NCI-H2081 treated with DMSO at 0.1 percent for 48 hours (cell line): Measurements from ENCODE around the gene GPN2.
"Not testable (repeated sequence)": the region's sequence is repeated elsewhere in the genome, so short reads cannot be mapped to it uniquely, and the experiment has no call there.

Experiments
- DNase-seq: peaks from one replicate; lab custom pipeline; 2025; lab: John Stamatoyannopoulos, UW

The GPN2 gene

GRCh38 chr1:26857473-26858060, 32.5 kb downstream of the GPN2 start:
- DNase-seq, result no peak

- DNase-seq, result no peak
Measured at GRCh38 chr1:26856604-26857469, 33.2 kb downstream of the GPN2 start.

- DNase-seq, result no peak
Measured at GRCh38 chr1:26856181-26856580, 33.9 kb downstream of the GPN2 start.

GRCh38 chr1:26855636-26856035, 34.4 kb downstream of the GPN2 start:
- DNase-seq, result no peak

DNA sequence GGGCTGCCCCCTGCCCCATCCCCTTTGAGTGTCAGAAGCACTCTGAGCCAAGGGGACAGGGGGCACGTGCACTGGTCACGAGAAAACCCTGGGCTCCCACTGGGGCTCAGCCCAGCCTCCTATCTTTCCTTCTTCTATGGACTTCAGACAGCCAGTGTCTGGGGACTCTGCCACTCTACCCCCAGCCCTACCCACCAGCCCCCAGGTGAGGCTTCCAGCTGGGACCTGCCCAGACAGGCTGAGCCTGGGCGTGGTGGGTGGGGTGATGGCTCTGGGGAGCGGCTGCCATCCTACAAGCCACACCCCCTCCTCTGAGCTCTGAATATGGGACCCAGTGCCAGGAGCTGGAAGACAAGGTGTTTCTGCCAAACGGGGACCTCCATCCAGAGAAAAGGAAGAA, 35.2 kb downstream of the GPN2 start:
- no peak for DNase-seq

DNA sequence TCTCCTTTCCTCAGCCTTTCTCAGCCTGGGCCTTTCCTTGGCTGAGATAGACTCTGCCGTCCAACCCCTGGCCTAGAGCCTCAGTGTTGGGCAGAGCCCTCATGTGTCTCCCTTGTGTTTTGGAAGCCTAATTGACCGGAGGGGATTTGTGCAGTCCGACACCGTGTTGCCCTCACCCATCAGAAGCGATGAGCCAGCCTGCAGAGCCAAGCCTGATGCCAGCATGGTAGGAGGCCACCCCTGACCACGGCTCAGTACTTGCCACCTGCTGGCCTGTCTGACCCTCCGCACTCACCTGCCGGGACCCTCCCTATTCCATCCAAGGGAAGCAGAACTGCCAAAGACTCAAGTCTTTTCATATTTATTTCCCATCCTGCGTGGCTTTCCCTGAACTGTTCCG, 36.5 kb downstream of the GPN2 start:
- DNase-seq, result no peak

- no peak for DNase-seq
Measured at GRCh38 chr1:26853156-26853555, 36.9 kb downstream of the GPN2 start.

DNA sequence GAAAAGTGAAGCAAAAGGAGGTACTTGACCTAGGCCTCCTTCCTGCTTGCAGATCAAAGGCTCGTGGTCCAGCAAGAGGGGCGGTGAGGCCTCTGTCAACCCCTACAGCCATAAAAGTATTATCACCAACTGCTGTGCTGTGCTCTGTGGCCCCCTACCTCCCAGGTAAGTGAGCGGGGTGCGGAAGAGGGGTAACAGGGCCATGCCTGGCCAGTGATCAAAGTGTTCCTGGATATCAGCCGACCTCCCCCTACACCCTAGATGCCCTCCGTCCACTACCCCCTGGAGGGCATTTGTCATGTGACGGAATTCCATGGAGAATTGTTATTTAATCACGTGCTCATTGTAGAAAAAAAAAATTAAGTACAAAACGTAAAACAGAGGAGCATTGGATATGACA, 37.4 kb downstream of the GPN2 start:
- no peak for DNase-seq

DNA sequence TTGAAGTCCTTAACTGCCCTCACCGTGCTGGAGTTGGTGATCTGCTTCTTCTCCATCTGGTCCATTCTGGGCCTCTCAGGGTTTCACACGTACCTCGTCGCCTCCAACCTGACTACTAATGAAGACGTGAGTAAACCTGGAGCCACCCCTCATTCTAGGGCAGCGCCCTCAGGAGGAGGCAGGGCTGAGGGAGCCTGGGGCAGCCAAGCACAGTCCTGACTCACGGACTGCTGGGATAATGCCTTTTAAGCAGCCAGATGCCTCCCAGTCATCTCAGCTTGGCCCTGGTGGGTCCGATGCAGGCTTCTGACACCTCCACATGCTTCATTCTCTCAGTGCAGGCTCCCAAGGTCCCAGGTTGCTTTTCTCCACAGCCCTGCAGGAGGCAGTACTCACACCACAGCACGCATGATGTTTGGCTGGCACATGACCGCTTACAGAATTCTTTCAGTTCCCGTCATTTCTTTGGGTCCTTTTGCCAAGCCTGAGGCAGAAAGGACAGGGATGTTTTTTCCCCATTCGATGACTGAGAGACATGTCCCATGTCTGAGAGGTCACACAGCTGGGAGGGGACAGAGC, 38.9 kb downstream of the GPN2 start:
- no peak for DNase-seq

DNA sequence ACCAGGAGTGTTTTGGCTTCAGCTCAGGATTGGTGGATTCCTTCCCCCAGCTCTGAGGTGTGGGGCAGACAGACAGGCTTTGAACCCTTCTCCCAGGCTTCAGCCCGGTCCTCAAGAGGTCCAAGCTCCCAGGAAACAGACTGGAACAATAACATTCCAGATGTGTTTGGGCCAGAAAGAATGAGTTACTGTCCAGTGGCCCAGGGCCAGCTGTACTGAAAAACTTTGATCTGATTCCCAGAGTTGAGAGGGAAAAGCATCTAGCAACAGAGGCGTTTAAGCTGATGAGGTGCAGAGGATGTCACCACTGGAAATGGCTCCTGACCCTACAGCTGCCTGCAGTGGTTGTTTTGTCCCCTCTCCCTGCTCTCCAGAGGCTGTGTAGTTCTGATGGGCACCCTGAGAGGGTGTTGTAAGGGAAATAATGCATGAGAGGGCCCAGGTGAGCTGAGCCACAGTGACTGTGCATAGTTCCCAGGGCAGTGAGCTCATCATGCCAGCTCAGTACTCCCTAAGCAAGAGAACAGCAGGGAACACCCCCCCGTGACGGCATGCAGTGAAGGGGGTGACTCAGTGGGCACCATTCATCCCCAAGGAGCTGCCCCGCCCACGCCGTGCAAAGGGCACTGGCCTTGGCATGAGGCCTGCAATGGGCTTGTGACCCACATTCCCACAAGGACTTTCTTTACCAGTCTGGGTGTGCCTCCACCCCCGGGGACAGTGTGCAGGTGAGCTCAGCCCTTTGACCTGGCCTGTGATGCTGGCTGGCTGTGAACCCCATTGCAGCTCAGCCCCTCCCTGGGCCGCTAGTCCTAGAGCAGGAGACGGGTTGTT, 40.9 kb downstream of the GPN2 start:
- DNase-seq, result no peak

DNA sequence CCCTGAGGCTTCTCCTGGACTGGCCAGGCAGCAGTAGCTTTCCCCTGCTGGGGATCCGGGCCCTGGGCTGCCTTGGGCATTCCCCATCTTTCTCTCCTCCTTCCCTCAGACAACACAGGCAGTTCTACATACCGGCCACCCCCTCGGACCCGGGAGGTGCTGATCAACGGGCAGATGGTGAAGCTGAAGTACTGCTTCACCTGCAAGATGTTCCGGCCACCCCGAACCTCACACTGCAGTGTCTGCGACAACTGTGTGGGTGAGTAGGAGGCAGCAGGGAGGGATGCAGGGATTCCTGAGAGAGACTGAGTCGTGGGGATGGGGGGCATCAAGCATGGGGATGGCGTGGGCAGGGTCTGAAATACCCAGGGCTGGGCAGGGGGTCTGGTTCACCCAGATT, 41.6 kb downstream of the GPN2 start:
- no peak for DNase-seq

DNA sequence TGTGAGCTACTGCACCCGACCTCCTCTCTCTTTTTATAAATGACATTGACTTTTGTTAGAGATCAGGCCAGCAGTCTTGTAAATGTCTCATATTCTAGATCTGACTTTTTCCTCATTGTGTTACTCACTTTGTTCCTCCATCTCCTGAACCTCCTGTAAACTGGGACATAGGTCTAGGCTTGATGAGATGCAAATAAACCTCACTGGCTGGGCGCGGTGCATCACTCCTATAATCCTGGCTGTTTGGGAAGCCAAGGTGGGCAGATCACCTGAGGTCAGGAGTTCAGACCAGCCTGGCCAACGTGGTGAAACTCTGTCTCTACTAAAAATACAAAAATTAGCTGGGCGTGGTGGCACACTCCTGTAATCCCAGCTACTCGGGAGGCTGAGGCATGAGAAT, 42.3 kb downstream of the GPN2 start:
- not testable (repeated sequence) for DNase-seq

GRCh38 chr1:26844424-26845196, 45.5 kb downstream of the GPN2 start:
- no peak for DNase-seq

- DNase-seq, result no peak
Measured at GRCh38 chr1:26839779-26840178, 50.3 kb downstream of the GPN2 start.

GRCh38 chr1:26839339-26839722, 50.8 kb downstream of the GPN2 start:
- DNase-seq, result no peak

GRCh38 chr1:26838474-26839338, 51.4 kb downstream of the GPN2 start:
- no peak for DNase-seq

- not testable (repeated sequence) for DNase-seq
Measured at GRCh38 chr1:26837665-26838064, 52.4 kb downstream of the GPN2 start.

- no peak for DNase-seq
Measured at GRCh38 chr1:26833432-26834405, 56.4 kb downstream of the GPN2 start.

DNA sequence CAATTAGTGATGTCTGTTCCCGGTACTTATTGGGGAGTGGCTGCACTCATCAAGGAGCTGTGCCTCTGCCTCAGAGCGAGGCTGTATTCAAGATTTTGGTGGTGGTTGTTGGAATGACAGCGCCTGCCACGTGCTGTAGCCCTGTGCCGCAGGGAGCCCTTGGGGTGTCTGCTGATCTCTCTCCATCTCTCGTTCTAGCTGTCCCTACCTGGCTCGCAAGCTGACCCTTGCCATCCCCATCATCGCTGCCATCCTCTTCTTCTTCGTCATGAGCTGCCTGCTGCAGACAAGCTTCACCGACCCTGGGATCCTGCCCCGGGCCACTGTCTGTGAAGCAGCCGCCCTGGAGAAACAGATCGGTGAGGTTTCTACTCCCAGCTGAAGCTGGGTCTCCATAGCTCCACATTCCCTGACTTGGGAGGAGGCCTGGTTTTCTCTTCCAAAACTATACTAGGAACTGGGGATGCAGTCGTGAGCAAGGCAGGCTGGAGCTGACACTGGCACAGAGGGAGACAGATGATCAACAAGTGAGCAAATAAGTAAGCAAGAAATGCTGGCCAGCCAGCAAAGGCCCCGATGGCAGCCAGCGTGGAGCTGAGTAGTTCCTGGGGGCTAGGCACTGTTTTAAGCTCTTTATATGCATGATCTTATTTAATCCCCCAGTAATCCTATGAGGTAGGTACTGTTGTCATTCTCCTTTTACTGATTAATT, 57.7 kb downstream of the GPN2 start:
- no peak for DNase-seq
